ENCODE measurements around the gene FJX1.

The FJX1 gene

GRCh38 chr11:35621620-35622019, 3.4 kb downstream of the FJX1 start:
- no peak for DNase-seq (ENCODE audit: extremely low read depth, low read depth)
- no peak for TF ChIP-seq CTCF (IDR thresholded peaks at IDR 0.05; ENCODE audit: low read depth, low read length)

DNA sequence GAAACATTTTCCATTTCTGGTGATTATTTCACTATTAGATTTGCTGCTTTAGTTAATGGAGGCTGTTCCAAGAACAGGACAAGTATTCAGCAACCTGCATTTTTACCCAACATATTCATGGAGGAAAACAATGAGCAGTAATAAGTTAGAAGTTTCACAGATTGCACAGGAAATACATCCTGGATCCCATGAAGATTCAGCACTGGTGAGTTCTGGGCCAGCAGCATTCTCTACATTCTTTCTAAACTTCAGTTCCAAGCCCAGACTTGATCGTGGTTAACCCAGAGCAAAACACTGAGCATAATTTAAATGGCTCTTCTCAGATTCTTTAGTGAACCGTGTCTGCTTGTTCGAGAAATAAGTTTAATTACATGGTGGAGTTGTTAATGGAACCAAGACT, 3.8 kb downstream of the FJX1 start:
- no peak for TF ChIP-seq CTCF (IDR thresholded peaks at IDR 0.05; ENCODE audit: low read depth, low read length)
- no peak for DNase-seq (ENCODE audit: extremely low read depth, low read depth)

- TF ChIP-seq CTCF (IDR thresholded peaks at IDR 0.05; ENCODE audit: low read depth, low read length): no peak
- DNase-seq (ENCODE audit: extremely low read depth, low read depth): no peak
Measured at GRCh38 chr11:35623621-35624168, 5.4 kb downstream of the FJX1 start.

DNA sequence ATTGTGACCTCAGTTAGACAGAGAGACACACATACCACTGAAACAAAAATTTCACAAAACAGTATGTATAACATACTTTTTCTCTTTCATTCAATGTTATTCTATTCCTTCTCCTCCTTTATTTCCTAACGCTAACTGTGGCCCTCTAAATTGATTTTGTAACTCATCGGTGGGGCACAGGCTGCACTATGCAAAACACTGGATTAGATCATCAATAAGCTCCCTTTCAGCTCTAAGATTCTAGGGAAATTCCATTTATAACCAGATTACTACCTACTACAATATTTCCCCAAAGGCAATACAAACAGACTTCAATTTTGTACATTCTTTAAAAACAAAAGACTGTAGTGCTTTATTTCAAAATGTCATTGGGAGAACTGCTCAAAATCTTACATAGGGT, 6.1 kb downstream of the FJX1 start:
- DNase-seq (ENCODE audit: extremely low read depth, low read depth): no peak
- TF ChIP-seq CTCF (IDR thresholded peaks at IDR 0.05; ENCODE audit: low read depth, low read length): no peak

GRCh38 chr11:35624781-35625180, 6.5 kb downstream of the FJX1 start:
- TF ChIP-seq CTCF (IDR thresholded peaks at IDR 0.05; ENCODE audit: low read depth, low read length): no peak
- no peak for DNase-seq (ENCODE audit: extremely low read depth, low read depth)

DNA sequence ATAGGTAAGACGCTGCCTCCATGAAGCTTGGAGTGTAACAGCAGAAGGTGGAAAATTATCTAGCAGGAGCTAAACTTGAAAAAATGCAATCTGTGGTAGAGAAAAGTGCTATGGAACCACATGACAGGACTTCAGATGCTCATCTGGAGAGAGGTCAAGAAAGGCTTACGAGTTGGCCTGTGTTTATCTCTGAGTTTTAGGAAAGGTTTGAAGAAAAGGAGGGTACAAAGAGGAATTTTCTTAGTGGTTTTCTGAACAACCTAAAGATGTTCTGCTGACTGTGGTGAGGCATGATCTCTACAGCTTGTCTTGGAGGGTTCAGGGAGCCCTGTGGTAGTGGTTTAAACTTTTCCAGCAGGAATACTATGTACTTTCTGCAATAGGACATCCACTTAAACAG, 8.2 kb downstream of the FJX1 start:
- TF ChIP-seq CTCF (IDR thresholded peaks at IDR 0.05; ENCODE audit: low read depth, low read length): no peak
- no peak for DNase-seq (ENCODE audit: extremely low read depth, low read depth)

GRCh38 chr11:35629511-35629910, 11.3 kb downstream of the FJX1 start:
- no peak for DNase-seq (ENCODE audit: extremely low read depth, low read depth)
- TF ChIP-seq CTCF (IDR thresholded peaks at IDR 0.05; ENCODE audit: low read depth, low read length): no peak
